SK-MEL-5 (cell line): Measurements from ENCODE around the gene SKIC2. TPM values are rescaled to one million over a fixed set of nuclear protein-coding genes. Genes with fewer than 3 reads are reported as not detected.
"Not testable (repeated sequence)": the region's sequence is repeated elsewhere in the genome, so short reads cannot be mapped to it uniquely, and the experiment has no call there.

Source experiments
- DNase-seq: peaks from one replicate; pipeline ENCODE4 v3.0.0-alpha.2; 2016; ENCODE audit warnings: low read depth, low spot score
- in situ Hi-C: cut with HindIII; loops from 2 replicates; pipeline ENCODE4 v1.10.0; 2016; ENCODE audit warnings: low sequenced_read_pairs, high pct_unique_total_duplicates, low pct_unique_long_range_greater_than_20kb
- small RNA-seq, 2 experiments: library from RNA; depleted of rRNA; stranded (forward); fragments of <200 nt; gene quantifications; one replicate each; pipeline ENCODE3, GENCODE V24; 2014
- total RNA-seq: library from RNA; depleted of rRNA; stranded (reverse); fragments of >200 nt; shearing (Covaris generic); gene quantifications from 2 replicates; pipeline ENCODE4 v1.2.3, GENCODE V29; 2014; rRNA removed

SKIC2 gene
- total RNA-seq, 1 experiment from 2014 or later = 21.4 TPM

DNA sequence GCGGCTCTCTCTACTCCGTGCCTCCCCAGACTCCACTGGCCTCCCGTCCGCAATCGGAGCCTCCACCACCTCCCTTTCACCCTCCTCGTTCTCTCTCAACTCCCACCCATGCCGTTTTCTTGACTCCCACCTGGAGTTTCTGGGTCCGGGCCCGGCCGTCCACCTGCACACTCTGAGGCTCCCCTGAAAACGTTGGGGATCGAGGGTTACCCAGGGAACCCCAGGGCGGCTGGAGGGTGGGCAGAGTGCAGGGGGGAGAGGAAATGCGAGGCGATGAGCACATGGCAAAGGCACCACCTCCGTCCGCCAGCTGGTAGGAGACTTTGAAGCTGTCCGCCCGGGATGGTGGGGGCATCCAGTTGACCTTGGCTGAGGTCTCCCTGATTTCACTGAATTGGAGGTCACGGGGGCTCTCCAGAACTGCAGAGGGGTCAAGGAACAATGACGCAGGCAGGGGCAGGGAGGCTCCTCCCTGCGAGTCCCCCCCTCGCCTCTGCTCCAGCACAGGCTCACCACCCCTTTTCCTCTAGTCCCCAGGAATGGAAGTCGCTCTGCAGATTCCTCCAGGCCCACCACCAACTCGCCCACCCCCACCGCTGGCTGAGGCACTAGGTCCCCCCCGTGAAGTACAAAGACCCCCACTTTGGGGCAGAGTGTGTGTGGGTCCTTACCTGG lies 52.0 kb downstream of the SKIC2 start:
- DNase-seq, in situ Hi-C loops: not testable (repeated sequence)

GRCh38 chr6:32012941-32013617 lies 54.1 kb downstream of the SKIC2 start:
- in situ Hi-C loops, DNase-seq: not testable (repeated sequence)

DNA sequence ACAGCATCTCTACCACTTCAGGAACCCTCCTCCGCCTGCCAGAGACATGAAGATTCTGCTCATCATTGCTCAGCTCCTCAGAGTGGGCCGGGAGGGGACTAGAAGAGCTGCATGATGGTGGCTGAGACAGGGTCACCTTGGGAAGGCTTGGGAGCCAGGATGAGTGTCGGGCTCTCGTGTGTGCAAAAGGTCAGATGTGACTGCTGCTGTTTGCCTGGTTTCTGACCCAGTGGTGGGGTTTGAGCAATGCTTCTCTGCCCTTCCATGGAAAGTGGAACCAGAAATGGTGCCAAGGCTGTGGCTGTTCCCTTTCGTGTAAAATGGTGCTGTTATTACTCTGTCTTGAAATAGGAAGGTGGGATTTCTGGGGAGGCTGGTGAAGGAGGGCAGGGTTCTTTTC lies 54.8 kb downstream of the SKIC2 start:
- in situ Hi-C loops, DNase-seq: not testable (repeated sequence)

GRCh38 chr6:32014547-32014946 lies 55.6 kb downstream of the SKIC2 start, which contains the start of gene C4B:
Gene C4B (plus strand): TSS chr6:32014795. CDS start chr6:32014846, 51 bp downstream.
- in situ Hi-C loops, DNase-seq: not testable (repeated sequence)

Small RNA genes lying within 50 kb of the gene (small RNA-seq; reads per million reads assigned to genes)
- gene AL645922.1 = 0 reads per million in 2 experiments

Other genes with a start within 250 kb of the SKIC2 start
- gene LY6G6D, start 243.8 kb upstream of the SKIC2 start, total RNA-seq = not detected in 2 replicates
- not detected in 2 replicates for gene LY6G6C, start 237.4 kb upstream of the SKIC2 start, total RNA-seq
- not detected in 2 replicates for gene MPIG6B, start 235.8 kb upstream of the SKIC2 start, total RNA-seq
- gene DDAH2, start 229.9 kb upstream of the SKIC2 start, total RNA-seq = 4.6 and 4.7 TPM in 2 replicates
- 466 and 467 TPM in 2 replicates for gene CLIC1, start 222.6 kb upstream of the SKIC2 start, total RNA-seq
- gene MSH5, start 219.2 kb upstream of the SKIC2 start, total RNA-seq = 16.1 and 17.5 TPM in 2 replicates
- 1.1 and 1.7 TPM in 2 replicates for gene SAPCD1, start 196.5 kb upstream of the SKIC2 start, total RNA-seq
- not detected in 2 replicates for gene VWA7, start 181.8 kb upstream of the SKIC2 start, total RNA-seq
- gene VARS1, start 163.4 kb upstream of the SKIC2 start, total RNA-seq = 38.9 and 53.0 TPM in 2 replicates
- gene LSM2, start 152.2 kb upstream of the SKIC2 start, total RNA-seq = 45.6 and 47.0 TPM in 2 replicates
- 0.29 TPM in 2 replicates for gene HSPA1L, start 143.9 kb upstream of the SKIC2 start, total RNA-seq
- gene HSPA1A, start 143.6 kb upstream of the SKIC2 start, total RNA-seq = 7.1 and 8.2 TPM in 2 replicates
- 104 TPM in 2 replicates for gene HSPA1B, start 131.4 kb upstream of the SKIC2 start, total RNA-seq
- gene NEU1, start 96.4 kb upstream of the SKIC2 start, total RNA-seq = 213 and 215 TPM in 2 replicates
- not detected in 2 replicates for gene SLC44A4, start 80.2 kb upstream of the SKIC2 start, total RNA-seq
- gene EHMT2, start 61.5 kb upstream of the SKIC2 start, total RNA-seq = 39.4 and 47.7 TPM in 2 replicates
- gene ZBTB12, start 57.1 kb upstream of the SKIC2 start, total RNA-seq = 1.3 and 2.2 TPM in 2 replicates
- gene C2, start 31.5 kb upstream of the SKIC2 start, total RNA-seq = 9.4 and 10.1 TPM in 2 replicates
- not detected in 2 replicates for gene CFB, start 13.1 kb upstream of the SKIC2 start, total RNA-seq
- gene NELFE, start 204 bp upstream of the SKIC2 start, total RNA-seq = 81.9 and 91.0 TPM in 2 replicates
- 5.2 and 9.2 TPM in 2 replicates for gene DXO, start 13.0 kb downstream of the SKIC2 start, total RNA-seq
- 1.6 and 2.2 TPM in 2 replicates for gene C4A, start 22.9 kb downstream of the SKIC2 start, total RNA-seq
- gene C4B, start 55.6 kb downstream of the SKIC2 start, total RNA-seq = 0.45 and 2.2 TPM in 2 replicates
- gene CYP21A2, start 79.2 kb downstream of the SKIC2 start, total RNA-seq = not detected in 2 replicates
- gene TNXB, start 150.2 kb downstream of the SKIC2 start, total RNA-seq = 0.37 TPM in 1 of 2 replicates, not detected in the other
- 15.1 and 15.3 TPM in 2 replicates for gene ATF6B, start 169.1 kb downstream of the SKIC2 start, total RNA-seq
- 8.1 and 8.7 TPM in 2 replicates for gene FKBPL, start 171.1 kb downstream of the SKIC2 start, total RNA-seq
- 0.16 and 0.21 TPM in 2 replicates for gene PRRT1, start 192.8 kb downstream of the SKIC2 start, total RNA-seq
- 73.5 and 109 TPM in 2 replicates for gene PPT2, start 195.0 kb downstream of the SKIC2 start, total RNA-seq
- gene EGFL8, start 205.4 kb downstream of the SKIC2 start, total RNA-seq = 11.4 and 15.0 TPM in 2 replicates
- gene AGPAT1, start 216.9 kb downstream of the SKIC2 start, total RNA-seq = 77.8 and 85.2 TPM in 2 replicates
- 23.9 and 29.5 TPM in 2 replicates for gene RNF5, start 219.2 kb downstream of the SKIC2 start, total RNA-seq
- 0.35 and 0.85 TPM in 2 replicates for gene AGER, start 225.1 kb downstream of the SKIC2 start, total RNA-seq
- 16.7 and 17.7 TPM in 2 replicates for gene PBX2, start 231.0 kb downstream of the SKIC2 start, total RNA-seq
- gene GPSM3, start 233.5 kb downstream of the SKIC2 start, total RNA-seq = 3.3 and 5.4 TPM in 2 replicates